Activated CD4-positive, alpha-beta T cell treated with anti-CD3 and anti-CD28 coated beads, Interleukin-10, Interleukin-2, amounts not matched to agents 100 ng/mL and 50 ng/mL, durations not matched to agents 16 hours and 8 hours (primary cell): ENCODE measurements around the gene NKX3-2.

Source experiments
- DNase-seq: peaks from one replicate; pipeline ENCODE4 v3.0.0-alpha.2; 2020

Gene NKX3-2

DNA sequence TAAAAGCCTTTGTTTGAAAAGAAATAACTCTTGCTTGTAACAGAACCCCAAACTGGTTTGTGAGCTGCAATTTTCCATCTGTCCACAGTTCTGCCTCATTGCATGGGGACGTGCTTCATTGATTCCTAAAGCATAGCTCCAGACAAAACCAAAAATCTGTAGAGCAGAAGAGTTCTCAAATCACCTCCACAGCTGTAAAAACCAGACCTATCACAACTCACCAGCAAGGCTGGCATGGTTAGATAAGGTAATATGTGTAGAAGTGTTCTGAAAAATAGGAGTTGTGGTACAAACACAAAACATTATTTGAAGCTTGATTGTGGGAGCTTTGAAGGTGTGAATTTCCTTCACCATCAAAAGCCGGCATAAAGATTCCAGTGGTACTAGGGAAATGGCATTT, 47.7 kb downstream of the NKX3-2 start:
- no peak for DNase-seq

DNA sequence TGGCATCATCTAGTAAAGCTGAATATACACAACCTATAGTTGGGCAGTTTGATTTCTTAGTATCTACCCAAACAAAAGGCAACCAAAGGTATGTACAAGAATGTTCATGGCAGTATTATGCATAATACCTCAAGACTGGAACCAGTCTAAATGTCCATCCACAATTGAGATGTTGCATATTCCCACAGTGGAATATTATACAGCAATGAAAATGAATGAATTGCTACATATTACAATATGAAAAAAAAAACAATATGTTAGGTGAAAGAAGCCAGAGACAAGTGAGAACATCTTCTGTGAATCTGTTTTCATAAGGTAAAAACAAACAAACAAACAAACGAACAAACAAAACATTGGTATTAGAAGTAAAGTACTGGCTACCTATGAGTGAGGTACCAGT, 48.6 kb downstream of the NKX3-2 start:
- DNase-seq = no peak

DNA sequence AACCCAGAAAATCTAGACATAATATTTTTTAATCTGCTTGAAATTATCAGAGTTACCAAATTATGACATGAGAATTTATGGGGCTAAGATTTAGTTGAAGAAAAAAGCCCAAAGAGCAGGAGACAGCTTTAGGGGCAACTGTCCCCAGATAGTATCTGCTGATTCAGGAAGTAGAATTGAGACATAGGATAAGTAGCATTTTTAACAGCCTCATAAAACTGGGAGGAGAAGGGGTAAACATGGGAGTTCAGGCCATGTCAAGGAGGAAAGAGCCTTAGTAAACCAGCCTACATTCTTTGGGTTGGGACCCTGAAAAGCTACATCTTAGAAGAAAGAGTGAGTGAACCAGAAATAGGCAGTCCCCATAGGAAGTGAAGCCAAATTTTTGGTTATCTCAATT, 50.5 kb downstream of the NKX3-2 start:
- no peak for DNase-seq

DNA sequence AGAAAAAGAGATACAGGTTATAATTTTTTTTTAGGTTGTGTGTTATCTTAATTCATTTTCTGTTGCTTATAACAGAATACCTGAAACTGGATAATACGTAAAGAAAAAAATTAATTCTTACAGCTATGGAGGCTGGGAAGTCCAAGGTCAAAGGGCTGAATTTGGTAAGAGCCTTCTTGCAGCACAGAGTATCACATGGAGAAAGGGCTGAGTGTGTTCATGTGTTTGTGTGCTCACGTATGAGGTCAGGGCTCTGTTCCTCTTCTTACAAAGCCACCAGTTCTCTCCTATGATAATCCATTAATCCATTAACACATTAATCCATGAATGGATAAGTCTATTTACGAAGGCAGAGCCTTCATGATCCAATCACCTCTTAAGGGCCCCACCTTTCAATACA, 51.6 kb downstream of the NKX3-2 start:
- no peak for DNase-seq
